PC-3 (cell line): ENCODE data around the gene PI4KA. TPM values are rescaled to one million over a fixed set of nuclear protein-coding genes. Genes with fewer than 3 reads are reported as not detected.

Experiments
- ATAC-seq: fragments of 200-7000 bp; cut with Tn5 transposase; 2 replicates; pipeline ENCODE4 v1.9.1; 2020; ENCODE audit warnings: mild to moderate bottlenecking, moderate library complexity
- BruUV-seq: library from RNA; stranded (reverse); fragments of 400-500 nt; replicated peaks from 2 replicates; lab custom pipeline; 2021; lab: Mats Ljungman, UMichigan
- CTCF ChIA-PET: fragments of 300-600 bp; sonication (Branson Sonifier 250); formaldehyde crosslinking; loops from one replicate; lab custom pipeline; 2022; ENCODE audit warnings: antibody characterized with exemption; lab: Charles Lee
- POLR2A ChIA-PET: fragments of 300-600 bp; sonication (Branson Sonifier 250); formaldehyde crosslinking; loops from one replicate; lab custom pipeline; 2022; ENCODE audit warnings: antibody characterized with exemption; ENCODE audit not compliant: unreplicated experiment; lab: Charles Lee
- DNase-seq: peaks from one replicate; pipeline ENCODE4 v3.0.0-alpha.2; 2015
- H2AFZ ChIP-seq: fragments of 300-600 bp; sonication (generic); 2 replicates; pipeline ENCODE4 v1.6.0; 2016; ENCODE audit warnings: antibody characterized with exemption, low read length
- H3F3A ChIP-seq: fragments of 300-600 bp; sonication (generic); one replicate; pipeline ENCODE4 v1.6.0; 2017; ENCODE audit warnings: antibody characterized with exemption, low read length, control low read depth, mild to moderate bottlenecking; ENCODE audit not compliant: unreplicated experiment
- H3K27ac ChIP-seq: fragments of 300-600 bp; sonication (generic); 2 replicates; pipeline ENCODE4 v1.5.1; 2016; ENCODE audit warnings: mild to moderate bottlenecking, low read length
- H3K27me3 ChIP-seq: fragments of 300-600 bp; sonication (generic); 2 replicates; pipeline ENCODE4 v1.6.1; 2016; ENCODE audit warnings: low read length, mixed read lengths
- H3K36me3 ChIP-seq: fragments of 300-600 bp; sonication (generic); 2 replicates; pipeline ENCODE4 v1.6.1; 2016; ENCODE audit warnings: low read depth, mixed run types, low read length, mixed read lengths
- H3K4me1 ChIP-seq: fragments of 300-600 bp; sonication (generic); 2 replicates; pipeline ENCODE4 v1.5.1; 2016; ENCODE audit warnings: low read length; ENCODE audit not compliant: insufficient read depth
- H3K4me2 ChIP-seq: fragments of 300-600 bp; sonication (generic); 2 replicates; pipeline ENCODE4 v1.6.0; 2016; ENCODE audit warnings: low read length
- H3K4me3 ChIP-seq: fragments of 300-600 bp; sonication (generic); 2 replicates; pipeline ENCODE4 v1.5.1; 2016; ENCODE audit warnings: mild to moderate bottlenecking, low read length, mixed read lengths
- H3K79me2 ChIP-seq: fragments of 300-600 bp; sonication (generic); 2 replicates; pipeline ENCODE4 v1.6.1; 2017; ENCODE audit warnings: low read length, mixed read lengths
- H3K9ac ChIP-seq: fragments of 300-600 bp; sonication (generic); 2 replicates; pipeline ENCODE4 v1.6.0; 2016; ENCODE audit warnings: mild to moderate bottlenecking, low read length
- H3K9me2 ChIP-seq: fragments of 300-600 bp; sonication (generic); replicated peaks from 2 replicates; pipeline ENCODE4 v1.6.1; 2016; ENCODE audit warnings: mixed run types, low read length, mixed read lengths
- H3K9me3 ChIP-seq: fragments of 300-600 bp; sonication (generic); 2 replicates; pipeline ENCODE4 v1.6.1; 2016; ENCODE audit warnings: low read length, mixed read lengths
- H4K20me1 ChIP-seq: fragments of 300-600 bp; sonication (generic); 2 replicates; pipeline ENCODE4 v1.6.1; 2016; ENCODE audit warnings: low read length, mixed read lengths
- CTCF ChIP-seq: fragments of 300-600 bp; sonication (generic); conservative IDR thresholded peaks from 2 replicates; pipeline ENCODE4 v1.5.1; 2017; ENCODE audit warnings: antibody characterized with exemption, low read depth, mild to moderate bottlenecking, low read length
- EZH2 ChIP-seq: fragments of 300-600 bp; sonication (generic); IDR thresholded peaks from one replicate; pipeline ENCODE4 v1.6.1; 2017; ENCODE audit warnings: antibody characterized with exemption, mild to moderate bottlenecking, low read length; ENCODE audit not compliant: unreplicated experiment
- EZH2phosphoT487 ChIP-seq: fragments of 300-600 bp; sonication (generic); IDR thresholded peaks from 2 replicates; pipeline ENCODE4 v1.6.1; 2018; ENCODE audit warnings: mild to moderate bottlenecking, antibody characterized with exemption, low read length, borderline replicate concordance
- intact Hi-C: fragments of 100-400 bp; cut with micrococcal nuclease; formaldehyde crosslinking; loops from 2 replicates; pipeline ENCODE4 v1.9.0; 2023
- total RNA-seq: library from RNA; depleted of rRNA; stranded (reverse); fragments of >200 nt; gene quantifications from 2 replicates; pipeline ENCODE4 v1.2.3, GENCODE V29; 2014

PI4KA gene
- total RNA-seq, 1 experiment from 2014 or later: 39.7 TPM

- no peaks in the 10 kb centered on the region for H3K9me3 ChIP-seq
- no peaks in the 10 kb centered on the region for H3K79me2 ChIP-seq
- no peak overlapping the region for H3K4me3 ChIP-seq
- no peaks in the 10 kb centered on the region for H3K4me1 ChIP-seq
- no peak overlapping the region for H3K4me2 ChIP-seq
- no peak for DNase-seq
- intact Hi-C loops: no loop called here
- TF ChIP-seq EZH2phosphoT487: no peak
- H3K9me2 ChIP-seq: no peaks in the 10 kb centered on the region
- H3K36me3 ChIP-seq: no peaks in the 10 kb centered on the region; the same call in 1 of the 2 replicates
- no peaks in the 10 kb centered on the region for H3F3A ChIP-seq
- no peak overlapping the region for H3K27ac ChIP-seq
- no peak overlapping the region for H2AFZ ChIP-seq
- H4K20me1 ChIP-seq: no peaks in the 10 kb centered on the region
- ChIA-PET CTCF (no interaction called here), POLR2A (no interaction called here)
- H3K9ac ChIP-seq: no peak overlapping the region
- no peak for ATAC-seq
- no TSS peak for BruUV-seq
- no peaks in the 10 kb centered on the region for H3K27me3 ChIP-seq
These were observed 40.1 kb downstream of the PI4KA start for GRCh38 chr22:20818471-20818870.

GRCh38 chr22:20816559-20816958 is 42.1 kb downstream of the PI4KA start:
- DNase-seq (no peak), ATAC-seq (no peak)
- H3K4me1 ChIP-seq: no peaks in the 10 kb centered on the region
- no peaks in the 10 kb centered on the region for H3K79me2 ChIP-seq
- H3K27ac ChIP-seq: no peak overlapping the region
- H3K9me2 ChIP-seq: no peaks in the 10 kb centered on the region
- CTCF ChIA-PET: no interaction called here
- H3K9ac ChIP-seq: no peak overlapping the region
- H3F3A ChIP-seq: no peaks in the 10 kb centered on the region
- H3K27me3 ChIP-seq: no peaks in the 10 kb centered on the region
- no TSS peak for BruUV-seq
- no peak for TF ChIP-seq EZH2
- TF ChIP-seq CTCF: no peak
- TF ChIP-seq EZH2phosphoT487: no peak
- no peak overlapping the region for H3K4me3 ChIP-seq
- no peak overlapping the region for H2AFZ ChIP-seq
- no peak overlapping the region for H3K4me2 ChIP-seq
- no peaks in the 10 kb centered on the region for H4K20me1 ChIP-seq
- POLR2A ChIA-PET: no interaction called here
- H3K9me3 ChIP-seq: no peaks in the 10 kb centered on the region
- intact Hi-C loops: no loop called here
- no peaks in the 10 kb centered on the region; the same call in 1 of the 2 replicates for H3K36me3 ChIP-seq

GRCh38 chr22:20815477-20816050 is 43.0 kb downstream of the PI4KA start:
- Histone ChIP-seq H3K4me1 (no peaks in the 10 kb centered on the region), H3K9me3 (no peaks in the 10 kb centered on the region), H3K36me3 (no peaks in the 10 kb centered on the region; the same call in 1 of the 2 replicates), H3F3A (no peaks in the 10 kb centered on the region), H4K20me1 (no peaks in the 10 kb centered on the region), H3K79me2 (no peaks in the 10 kb centered on the region), H3K9me2 (no peaks in the 10 kb centered on the region), H3K27ac (no peak overlapping the region), H3K4me3 (no peak overlapping the region), H3K4me2 (no peak overlapping the region), H3K27me3 (no peaks in the 10 kb centered on the region), H3K9ac (no peak overlapping the region), H2AFZ (no peak overlapping the region)
- intact Hi-C loops: no loop called here
- no peak for TF ChIP-seq EZH2phosphoT487
- TF ChIP-seq EZH2: no peak
- POLR2A ChIA-PET: no interaction called here
- DNase-seq (no peak), ATAC-seq (no peak)
- CTCF ChIA-PET: no interaction called here
- BruUV-seq: no TSS peak
